Stimulated activated CD8-positive, alpha-beta memory T cell treated with anti-CD3 and anti-CD28 coated beads, Interleukin-4, amount 100 ng/mL, for 24 hours (primary cell): ENCODE data around the gene DNPH1.
A peak's percentile ranks its signal among the peaks of the same experiment; 100 is the strongest.

ENCODE experiments used
- DNase-seq: peaks from one replicate; pipeline ENCODE4 v3.0.0-alpha.2; 2020; ENCODE audit warnings: low read depth

Gene DNPH1

DNA sequence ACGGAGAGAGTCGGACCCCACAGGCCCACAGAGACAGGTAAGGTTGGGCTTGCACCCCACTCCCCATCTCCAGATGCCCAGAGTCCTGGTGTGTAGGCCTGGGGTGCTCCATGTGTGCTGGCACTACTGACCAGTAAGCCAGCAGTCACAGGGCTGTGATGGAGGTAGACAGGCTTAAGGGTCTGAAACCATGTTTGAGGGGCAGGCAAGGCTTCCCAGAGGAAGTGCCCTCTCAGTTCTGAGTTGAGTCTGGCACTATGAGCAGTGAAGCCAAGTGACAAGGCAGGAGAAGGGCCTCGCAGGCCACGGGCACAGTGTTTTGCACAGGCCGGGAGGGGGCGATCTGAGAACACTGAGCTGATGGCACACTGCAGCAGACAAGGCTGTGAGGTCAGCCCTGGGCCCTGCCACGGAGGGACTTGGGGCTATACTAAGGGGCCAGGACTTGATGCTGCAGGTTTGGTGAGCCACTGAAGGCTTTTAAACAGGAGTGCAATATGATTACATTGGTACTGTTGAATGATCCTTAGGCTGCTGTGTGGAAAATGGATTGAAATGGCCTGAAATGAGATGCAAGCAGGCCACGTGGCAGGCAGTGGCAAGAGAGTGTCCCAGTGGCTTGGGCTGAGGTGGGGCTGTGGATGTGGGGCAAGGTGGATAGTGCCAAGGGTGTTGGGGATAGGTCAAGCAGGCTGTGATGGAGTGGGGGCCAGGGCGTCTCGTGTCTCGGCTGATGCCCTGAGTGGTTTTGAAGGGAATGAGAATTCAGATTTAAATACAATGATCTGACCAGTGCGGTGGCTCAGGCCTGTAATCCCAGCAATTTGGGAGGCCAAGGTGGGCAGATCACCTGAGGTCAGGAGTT lies 34.3 kb upstream of the DNPH1 start:
- peak; percentile 61 for DNase-seq

DNA sequence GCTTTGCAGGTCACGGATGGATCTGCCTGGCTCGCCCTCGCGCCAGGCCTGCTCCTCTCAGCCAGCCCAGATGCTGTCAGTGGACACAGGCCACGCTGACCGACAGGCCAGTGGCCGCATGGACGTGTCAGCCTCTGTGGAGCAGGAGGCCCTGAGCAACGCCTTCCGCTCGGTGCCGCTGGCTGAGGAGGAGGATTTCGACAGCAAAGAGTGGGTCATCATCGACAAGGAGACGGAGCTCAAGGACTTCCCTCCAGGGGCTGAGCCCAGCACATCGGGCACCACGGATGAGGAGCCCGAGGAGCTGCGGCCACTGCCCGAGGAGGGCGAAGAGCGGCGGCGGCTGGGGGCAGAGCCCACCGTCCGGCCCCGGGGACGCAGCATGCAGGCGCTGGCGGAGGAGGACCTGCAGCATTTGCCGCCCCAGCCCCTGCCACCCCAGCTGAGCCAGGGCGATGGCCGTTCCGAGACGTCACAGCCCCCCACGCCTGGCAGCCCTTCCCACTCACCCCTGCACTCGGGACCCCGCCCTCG lies 33.6 kb upstream of the DNPH1 start:
- no peak for DNase-seq

DNA sequence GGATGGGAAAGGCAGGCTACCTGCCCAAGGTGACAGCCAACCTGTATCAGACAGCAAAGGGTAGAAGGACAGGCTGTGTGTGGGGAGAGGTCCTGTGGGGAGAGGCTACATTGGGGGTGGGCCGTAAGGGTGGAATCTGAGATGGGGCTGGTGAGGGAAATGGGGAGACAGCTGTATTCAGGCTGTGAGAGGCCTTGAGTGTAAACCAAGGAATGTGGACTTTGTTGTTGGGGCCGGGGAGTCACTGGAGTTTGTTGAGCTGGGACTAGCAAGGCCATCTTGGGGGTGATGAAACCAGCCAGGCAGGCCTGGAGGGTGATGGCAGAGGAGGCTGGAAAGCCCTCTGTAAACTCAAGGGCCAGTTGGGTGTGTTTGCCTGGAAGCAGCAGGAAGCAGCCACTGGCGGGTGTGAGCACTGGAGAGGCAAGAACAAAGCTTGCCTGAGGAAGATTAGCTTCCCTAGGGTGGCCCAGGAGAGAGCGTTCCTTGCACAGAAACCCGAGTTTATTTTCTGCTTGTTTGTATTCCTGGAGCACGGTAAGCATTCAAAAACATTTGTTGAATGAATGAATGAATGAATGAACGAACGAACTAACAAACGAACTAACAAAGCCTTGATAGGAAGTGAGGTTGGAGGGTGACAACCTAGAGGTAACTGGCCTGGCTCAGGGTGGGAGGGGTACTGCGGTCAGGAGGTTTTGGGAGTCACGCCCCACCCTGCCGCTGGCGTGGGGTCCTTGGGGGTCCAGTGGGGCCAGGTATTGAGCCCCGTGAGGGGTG lies 32.9 kb upstream of the DNPH1 start:
- DNase-seq, result no peak

DNA sequence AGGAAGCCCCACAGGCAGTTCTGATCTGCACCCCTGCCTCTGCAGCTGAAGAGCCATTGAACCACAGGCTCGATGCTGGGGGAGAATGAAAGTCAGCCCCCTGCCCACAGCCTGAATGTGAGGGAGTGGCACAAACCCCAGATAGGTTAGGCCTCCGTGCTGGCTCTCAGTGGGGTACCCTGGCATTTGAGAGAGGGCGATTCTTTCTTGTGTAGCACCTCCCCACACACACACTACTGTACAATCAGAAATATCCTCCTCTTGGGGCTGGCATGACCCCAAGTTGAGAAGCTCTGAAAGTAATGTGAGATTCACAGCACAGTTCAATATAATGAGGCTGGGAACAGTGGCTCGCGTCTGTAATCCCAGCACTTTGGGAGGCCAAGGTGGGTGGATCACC lies 31.9 kb upstream of the DNPH1 start:
- no peak for DNase-seq

DNA sequence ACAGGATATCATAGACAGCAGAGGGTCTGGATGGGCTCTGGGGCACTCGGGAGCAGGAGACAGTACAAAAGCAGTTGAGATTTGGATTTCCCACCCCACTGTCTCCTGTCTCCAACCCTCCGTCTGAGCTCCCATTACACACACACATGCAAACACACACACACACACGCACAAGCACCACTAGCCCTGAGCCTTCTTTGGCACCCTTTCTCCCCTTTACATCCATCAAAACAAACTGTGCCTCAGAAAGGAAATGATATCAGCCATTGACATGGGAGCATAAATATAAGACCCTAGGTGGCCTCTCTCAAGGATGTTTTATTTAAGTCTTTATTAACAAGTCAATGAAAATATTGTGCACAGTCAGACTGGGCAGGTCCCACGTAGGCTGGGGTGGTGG lies 31.5 kb upstream of the DNPH1 start:
- DNase-seq, result no peak

DNA sequence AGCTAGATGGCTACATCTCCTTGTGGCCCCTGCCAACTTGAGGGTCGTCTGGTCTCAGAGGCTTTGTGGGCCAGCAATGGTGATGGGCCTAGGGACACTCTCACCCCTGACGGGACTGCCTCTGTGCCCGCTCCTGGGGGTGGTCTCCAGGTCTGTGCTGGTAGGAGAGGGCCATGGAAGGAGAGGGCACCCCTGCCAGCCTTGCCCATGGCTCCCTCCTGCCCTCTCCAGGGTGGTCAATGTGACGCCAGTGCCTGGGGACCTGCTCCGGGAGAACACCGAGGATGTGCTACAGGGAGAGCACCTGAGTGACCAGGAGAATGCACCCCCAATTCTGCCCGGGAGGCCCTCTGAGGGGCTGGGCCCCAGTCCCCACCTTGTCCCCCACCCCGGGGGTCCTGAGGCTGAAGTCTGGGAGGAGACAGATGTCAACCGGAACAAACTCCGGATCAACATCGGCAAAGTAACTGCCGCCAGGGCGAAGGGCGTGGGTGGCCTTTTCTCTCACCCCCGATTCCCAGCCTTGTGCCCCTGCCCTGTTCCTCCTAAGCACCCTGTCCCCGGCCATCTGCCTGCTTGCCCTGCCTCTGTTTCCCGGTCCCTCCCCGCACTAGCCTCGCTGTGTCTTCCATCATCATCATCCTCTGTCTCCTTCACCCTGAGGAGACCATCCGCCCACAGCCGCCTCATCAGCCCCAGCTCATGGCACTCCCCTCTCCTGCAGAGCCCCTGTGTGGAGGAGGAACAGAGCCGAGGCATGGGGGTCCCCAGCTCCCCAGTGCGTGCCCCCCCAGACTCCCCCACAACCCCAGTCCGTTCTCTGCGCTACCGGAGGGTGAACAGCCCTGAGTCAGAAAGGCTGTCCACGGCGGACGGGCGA lies 29.8 kb upstream of the DNPH1 start:
- no peak for DNase-seq

DNA sequence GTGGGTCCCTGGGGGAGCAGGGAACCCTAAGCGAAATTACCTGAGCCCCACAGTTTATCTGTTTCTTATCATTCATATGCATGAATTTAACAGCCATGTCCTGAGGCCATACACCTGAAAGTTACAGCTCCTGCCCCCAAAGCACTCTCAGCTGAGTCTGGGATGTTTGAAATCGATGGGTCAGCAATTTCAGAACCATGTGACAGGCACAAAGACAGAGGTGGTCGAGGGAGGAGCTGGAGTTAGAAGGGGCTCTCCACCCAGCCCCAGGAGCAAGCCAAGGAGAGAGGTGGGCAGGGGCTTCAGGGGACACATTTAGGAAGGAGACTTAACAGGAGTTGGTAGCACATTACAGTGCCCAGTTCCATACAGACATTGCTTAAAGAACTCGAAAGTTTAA lies 28.9 kb upstream of the DNPH1 start:
- no peak for DNase-seq

DNA sequence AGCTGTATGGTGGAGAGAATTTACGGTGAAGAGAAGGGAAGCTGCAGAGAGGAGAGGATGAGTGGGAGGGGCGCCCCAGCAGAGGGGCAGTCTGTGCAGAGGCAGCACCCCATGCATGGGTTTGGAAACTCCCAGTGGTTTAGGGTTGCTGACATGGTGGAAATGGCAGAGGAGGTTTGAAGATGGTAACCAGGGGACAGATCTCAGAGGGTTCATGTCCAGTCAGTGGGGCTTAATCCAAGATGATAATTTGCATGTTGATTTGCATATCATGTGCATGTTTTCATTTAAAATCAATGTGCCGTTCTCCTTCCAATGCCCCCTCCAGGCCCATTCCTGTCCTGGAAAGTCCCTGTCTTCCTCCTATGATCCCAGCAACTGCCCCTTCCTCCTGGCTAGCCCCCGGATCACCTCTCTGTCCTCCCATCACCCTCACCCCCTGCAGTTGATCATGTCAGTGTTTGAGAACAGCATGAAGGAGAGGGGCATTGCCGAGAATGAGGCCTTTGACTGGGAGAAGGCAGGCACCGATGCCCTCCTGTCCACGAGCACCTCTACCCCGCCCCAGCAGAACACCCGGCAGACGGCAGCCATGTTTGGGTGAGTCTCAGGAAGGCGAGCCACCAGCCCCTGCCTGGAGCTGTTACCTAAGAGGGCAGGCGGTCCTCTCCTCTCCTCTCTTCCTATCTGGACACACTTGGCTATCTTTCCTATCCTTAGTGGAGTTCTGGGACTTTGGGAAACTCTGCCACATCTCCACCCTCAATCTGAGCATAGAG lies 28.3 kb upstream of the DNPH1 start:
- DNase-seq, result no peak

DNA sequence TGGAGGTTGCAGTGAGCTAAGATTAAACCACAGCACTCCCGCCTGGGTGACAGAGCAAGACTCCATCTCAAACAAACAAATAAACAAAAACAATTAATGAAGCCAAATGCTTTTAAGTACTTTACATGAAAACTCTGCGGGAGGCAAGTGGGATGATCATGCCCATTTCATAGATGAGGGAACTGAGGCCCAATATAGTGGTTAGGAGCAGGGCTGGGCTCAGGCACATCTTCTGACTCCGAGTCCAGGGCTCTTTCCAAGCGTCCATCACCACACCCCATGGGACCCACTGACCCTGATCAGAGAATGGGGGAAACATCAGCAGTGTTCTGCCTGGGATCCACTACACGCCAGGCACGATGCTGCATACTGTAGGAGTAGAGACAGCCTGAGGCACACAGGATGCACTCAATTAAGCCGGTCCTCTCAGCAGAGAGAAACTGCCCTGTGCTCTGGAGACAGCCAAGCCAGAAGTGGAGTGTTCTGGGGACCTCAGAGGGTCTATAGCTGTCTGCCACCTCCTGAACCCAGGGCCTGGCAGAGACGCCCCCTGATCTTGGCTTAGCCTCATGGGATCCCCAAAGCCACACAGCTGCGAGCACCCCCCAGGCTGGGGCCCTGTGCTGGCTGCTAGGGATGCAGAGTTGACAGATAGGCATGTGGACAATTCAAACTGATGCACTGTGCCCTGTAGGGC lies 27.5 kb upstream of the DNPH1 start:
- DNase-seq, result no peak

DNA sequence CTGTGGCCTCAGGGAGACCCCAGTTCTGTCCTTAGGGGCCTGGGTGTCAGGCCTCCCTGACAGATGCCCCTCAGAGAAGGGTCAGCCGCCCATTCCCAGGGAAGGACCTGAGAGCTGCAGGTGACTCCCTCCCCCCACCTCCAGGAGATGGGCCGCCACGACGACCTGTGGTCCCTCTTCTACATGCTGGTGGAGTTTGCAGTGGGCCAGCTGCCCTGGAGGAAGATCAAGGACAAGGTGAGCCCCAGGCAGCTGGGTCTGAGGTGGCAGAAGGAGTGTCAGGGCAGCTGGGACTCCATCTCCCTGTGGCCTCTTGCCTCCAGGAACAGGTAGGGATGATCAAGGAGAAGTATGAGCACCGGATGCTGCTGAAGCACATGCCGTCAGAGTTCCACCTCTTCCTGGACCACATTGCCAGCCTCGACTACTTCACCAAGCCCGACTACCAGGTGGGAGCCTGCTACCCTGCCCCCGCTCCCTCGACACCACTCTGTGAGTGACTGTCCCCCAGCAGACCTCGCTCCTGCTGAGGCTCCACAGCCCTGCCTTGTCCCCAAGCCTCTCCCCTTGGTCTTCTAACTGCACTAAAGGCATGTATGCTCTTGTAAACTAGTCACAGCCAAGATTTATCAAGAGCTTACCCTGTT lies 26.2 kb upstream of the DNPH1 start:
- DNase-seq, result no peak

DNA sequence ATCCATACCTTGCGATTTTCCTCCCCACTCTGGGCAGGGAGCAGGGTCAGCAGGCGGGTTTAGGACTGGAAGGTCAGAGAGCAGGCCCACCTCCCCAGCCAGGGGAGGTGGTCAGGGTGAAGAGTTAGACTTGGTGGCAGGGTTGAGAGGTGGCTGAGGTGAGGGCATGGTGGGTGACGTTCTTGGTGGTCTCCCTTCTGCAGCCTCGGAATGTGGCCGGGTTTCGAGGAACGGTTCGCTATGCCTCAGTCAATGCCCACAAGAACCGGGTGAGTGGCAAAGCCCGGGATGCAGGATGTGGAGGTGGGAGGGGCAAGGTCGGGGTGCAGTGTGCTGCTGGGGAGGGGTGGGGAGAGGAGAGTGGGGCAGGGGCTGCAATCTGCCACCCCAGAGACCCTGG lies 25.6 kb upstream of the DNPH1 start:
- DNase-seq, result no peak

DNA sequence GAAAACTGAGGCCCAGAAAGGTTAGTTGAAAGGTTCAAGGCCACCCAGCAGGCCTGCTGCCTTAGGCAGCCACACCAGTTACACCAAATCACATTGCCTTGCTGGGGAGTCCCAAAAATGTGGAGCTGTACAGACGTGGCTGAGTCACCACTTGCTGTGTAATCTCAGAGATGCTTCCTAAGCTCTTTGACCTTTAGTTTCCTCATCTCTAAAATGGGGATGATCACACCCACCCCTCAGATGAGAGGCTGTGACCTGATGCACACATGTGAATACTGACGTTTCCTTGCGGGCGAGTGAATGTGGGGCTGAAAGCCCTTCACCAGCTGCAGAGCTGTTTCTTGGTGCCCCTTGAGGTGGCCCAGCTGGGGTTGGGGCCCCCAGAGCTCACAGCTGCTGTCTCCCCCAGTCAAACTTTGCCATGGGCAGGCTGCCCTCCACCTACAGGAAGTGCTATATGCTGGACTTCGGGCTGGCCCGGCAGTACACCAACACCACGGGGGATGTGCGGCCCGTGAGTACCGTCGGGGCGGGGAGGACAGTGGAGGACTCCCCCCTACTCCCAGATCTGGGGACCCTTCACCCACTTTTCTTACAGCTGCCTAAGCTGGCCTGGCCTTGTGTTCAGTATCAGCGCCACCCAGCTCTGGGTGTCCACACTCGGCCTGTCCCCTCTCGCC lies 25.0 kb upstream of the DNPH1 start:
- DNase-seq, result no peak

DNA sequence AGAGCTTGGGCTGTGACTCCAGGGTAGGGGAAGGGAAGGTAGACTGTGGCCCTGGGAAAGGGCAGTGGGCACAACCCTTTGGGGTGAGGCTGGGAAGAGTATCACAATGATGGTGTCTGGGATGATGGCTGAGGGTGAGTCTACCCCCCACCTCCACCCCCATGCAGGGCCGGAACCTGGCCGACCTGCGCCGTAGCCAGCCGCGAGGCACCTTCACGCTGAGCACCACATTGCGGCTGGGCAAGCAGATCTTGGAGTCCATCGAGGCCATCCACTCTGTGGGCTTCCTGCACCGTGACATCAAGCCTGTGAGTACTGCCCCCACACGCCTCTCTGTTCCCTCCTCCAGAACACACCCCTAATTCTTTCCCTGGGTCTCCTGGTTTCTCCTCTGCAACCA lies 24.1 kb upstream of the DNPH1 start:
- no peak for DNase-seq

DNA sequence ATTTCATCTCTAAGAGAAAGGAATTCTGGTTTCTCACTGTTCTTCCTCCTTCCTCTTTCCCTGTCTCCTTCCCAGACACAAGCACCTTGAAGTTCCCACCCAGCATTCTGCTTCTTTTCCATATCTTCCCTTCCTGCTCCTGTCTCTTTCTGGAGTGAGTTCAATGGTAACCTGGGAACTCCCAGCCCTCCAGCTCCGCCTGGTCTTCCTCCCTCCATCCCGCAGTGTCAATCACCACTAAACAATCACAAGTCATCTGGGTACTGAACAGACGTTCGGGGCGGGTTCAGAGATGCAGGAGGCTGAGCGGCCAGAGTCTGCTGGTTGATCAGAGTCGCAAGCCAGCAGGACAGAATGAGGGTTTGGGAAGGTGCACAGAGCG lies 21.7 kb upstream of the DNPH1 start:
- DNase-seq, result no peak

DNA sequence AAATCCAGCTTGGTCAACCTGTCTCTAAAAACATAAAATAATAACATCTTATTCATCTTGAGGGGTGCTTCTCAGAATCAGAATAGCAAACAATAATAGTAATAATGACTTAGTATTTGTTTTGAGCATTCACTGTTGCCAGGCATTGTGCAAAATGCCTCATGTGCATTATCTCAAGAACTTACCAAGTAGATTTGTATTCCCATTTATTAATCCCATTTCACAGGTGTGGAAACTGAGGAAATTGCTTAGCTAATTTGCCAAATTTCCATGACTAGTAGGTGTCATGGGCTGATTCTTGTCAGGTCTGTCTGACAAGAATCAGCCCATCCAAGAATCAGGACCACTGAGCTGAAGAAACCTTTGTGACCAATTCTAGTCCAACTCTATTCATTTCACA lies 19.5 kb upstream of the DNPH1 start:
- no peak for DNase-seq

DNA sequence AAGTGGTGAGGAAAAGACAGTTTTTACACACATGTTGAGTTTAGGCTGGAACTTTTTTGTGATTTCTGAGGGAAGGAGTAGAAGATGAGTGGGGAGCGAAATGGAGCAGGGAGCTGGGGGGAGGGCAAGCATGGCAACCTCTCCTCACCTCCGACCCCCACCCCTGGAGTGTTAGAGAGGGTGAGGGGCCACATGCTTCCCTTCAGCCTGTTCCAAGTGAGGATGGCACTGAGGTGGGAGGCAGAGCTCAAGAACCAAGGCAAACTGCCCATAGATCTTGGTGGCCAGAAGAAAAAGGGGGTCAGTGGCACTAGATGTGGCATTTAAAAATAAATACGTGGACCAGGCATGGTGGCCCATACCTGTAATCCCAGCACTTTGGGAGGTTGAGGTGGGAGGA lies 18.8 kb upstream of the DNPH1 start:
- DNase-seq, result no peak

DNA sequence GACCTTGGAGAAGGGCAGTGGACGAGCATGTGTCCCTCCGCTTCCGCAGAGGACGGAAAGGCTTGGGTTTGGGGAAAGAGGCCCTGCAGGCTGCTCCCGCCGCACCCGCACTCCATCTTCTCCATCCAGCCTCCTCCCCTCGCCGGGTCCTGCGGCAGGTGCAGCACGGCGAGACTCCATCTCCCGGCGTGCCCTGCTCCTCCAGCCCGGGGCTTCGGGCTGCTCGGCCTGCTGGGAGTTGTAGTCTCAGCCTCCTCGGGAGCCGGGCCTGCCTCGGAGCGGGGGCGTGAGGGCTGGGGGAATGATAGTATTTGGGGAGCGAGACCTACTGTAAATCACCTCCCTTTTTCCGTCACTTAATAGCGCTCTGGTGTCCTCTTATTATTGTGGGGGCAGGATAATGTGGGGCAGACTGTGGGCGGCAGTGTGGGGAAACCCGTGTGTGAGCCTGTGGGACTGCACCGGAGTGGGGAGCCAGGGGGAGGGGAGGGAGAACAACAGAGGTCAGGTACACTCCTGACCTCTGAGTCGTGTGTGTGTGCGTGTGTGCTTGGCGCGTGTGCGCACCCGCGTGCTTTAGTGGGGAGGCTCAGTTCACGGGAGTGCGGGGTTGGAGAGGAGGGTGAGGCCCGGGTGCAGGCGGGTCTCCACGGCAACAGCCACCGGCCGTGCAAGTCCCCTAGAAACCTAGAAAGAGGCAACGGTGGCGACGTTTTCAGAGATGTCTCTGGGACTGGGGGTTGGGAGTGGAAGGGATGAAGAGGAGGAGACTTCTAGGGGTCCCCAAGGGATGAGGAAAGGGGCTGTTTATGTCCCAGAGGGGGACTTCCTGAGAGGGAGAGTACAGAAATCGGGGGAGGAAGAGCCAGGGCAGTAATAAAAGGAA lies 18.1 kb upstream of the DNPH1 start:
- DNase-seq, result peak; percentile 66

DNA sequence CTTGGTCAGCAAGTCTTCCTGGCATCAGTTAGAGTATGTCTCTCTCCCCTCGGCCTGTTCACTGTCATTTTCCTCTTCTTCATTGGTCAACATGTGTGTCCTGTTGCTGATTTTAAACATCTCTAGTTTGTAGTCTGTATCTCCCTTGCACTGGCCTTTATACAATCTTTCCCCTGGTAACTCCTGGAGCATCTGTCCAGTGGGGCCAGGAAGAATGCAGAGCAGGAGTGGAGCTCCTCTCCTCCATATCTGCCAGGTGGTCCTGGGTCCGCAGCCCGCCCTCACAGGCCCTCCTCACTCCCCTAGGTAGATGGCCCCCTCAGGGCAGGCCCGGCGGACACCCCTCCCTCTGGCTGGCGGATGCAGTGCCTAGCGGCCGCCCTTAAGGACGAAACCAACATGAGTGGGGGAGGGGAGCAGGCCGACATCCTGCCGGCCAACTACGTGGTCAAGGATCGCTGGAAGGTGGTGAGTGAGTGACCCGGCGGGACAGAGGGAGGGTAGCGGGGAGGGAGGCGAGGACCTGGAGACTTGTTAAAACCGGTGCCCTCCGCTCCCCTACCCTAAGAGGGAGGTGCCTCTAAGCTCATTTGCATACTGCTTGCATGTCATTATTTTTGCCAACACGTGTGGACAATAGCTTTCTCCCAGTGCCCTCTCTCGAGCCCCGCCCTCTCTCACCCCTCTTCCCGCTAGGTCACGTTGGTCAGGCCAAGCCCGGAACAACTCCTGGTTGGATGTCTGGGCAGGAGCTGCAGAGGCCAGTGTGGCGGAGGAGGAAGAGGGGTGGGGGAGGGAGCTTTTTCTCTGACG lies 17.2 kb upstream of the DNPH1 start:
- no peak for DNase-seq
